ENCODE data around the gene PAPPA2.
"Not testable (repeated sequence)": the region's sequence is repeated elsewhere in the genome, so short reads cannot be mapped to it uniquely, and the experiment has no call there.

PAPPA2 gene

DNA sequence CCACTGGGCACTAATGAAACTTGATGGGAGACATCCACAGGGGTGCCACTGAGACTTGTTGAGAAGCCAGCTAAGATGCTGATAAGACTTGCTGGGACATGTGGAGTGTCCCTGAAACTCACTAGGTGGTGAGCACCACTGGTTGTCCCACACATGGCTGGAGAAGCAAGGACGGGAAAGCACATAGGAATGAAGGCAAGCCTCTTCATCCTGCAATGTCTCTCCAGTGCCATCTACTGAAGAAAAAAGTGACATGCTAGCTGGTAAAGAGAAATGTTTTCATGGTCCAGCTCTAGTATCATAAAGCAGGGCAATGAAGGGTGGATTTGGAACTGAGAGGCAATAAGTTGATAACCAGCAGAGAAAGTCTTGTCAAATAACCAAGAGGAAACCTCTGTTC lies 283.0 kb downstream of the PAPPA2 start:
- H3K4me3 ChIP-seq (ENCODE audit: low read depth, low read length), result no peak overlapping the region
- DNase-seq (ENCODE audit: low read depth), result no peak
- in situ Hi-C loops (cut with HindIII; ENCODE audit: low sequenced_read_pairs), result no loop called here
- TF ChIP-seq, protein P1, sequence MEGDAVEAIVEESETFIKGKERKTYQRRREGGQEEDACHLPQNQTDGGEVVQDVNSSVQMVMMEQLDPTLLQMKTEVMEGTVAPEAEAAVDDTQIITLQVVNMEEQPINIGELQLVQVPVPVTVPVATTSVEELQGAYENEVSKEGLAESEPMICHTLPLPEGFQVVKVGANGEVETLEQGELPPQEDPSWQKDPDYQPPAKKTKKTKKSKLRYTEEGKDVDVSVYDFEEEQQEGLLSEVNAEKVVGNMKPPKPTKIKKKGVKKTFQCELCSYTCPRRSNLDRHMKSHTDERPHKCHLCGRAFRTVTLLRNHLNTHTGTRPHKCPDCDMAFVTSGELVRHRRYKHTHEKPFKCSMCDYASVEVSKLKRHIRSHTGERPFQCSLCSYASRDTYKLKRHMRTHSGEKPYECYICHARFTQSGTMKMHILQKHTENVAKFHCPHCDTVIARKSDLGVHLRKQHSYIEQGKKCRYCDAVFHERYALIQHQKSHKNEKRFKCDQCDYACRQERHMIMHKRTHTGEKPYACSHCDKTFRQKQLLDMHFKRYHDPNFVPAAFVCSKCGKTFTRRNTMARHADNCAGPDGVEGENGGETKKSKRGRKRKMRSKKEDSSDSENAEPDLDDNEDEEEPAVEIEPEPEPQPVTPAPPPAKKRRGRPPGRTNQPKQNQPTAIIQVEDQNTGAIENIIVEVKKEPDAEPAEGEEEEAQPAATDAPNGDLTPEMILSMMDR (IDR thresholded peaks at IDR 0.05; ENCODE audit: low read depth, low read length, missing control alignments), result peak; percentile 8

DNA sequence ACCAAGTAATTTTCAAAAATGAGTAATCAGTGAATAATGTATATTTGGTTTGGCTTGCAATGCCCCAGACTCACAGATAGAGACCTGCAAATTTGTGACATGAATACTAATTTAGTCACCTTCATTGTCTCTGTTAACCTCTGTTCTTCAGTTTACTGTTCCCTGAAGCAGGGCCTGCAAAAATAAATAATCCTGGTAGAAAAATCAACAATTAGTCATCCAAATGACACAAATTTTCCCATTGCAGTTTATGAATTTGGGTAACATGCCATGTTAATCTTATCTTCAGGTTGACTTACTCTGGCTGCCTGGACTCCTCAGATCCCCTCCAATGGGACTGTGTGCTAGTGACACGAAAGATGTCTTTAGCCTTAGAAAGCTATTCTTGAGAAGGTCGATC lies 289.5 kb downstream of the PAPPA2 start:
- in situ Hi-C loops (cut with HindIII; ENCODE audit: low sequenced_read_pairs), result no loop called here
- no peak for DNase-seq (ENCODE audit: low read depth)
- TF ChIP-seq, protein P1 (IDR thresholded peaks at IDR 0.05; ENCODE audit: low read depth, low read length, missing control alignments), result no peak
- H3K4me3 ChIP-seq (ENCODE audit: low read depth, low read length), result no peak overlapping the region

DNA sequence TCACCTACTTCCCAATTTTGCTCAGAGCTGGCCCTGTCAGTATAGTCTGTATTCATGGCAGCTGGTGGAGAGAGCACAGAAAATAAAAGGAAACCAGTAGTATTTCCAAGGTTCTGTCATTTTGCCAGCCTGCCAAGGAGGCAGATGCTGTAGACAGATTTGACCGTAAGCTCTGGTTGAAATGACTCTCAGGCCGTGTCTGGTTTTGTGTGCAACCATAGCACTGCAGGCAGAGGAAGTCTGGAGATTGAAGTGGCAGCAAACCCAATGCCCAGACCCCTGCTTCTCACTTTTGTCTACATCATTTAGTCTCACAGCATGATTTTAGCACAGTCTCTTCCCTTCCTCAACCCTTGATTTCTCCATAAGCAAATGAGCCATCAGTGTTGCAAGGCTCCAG lies 291.7 kb downstream of the PAPPA2 start:
- H3K4me3 ChIP-seq (ENCODE audit: low read depth, low read length), result no peak overlapping the region
- TF ChIP-seq, protein P1 (IDR thresholded peaks at IDR 0.05; ENCODE audit: low read depth, low read length, missing control alignments), result no peak
- in situ Hi-C loops (cut with HindIII; ENCODE audit: low sequenced_read_pairs), result no loop called here
- no peak for DNase-seq (ENCODE audit: low read depth)

DNA sequence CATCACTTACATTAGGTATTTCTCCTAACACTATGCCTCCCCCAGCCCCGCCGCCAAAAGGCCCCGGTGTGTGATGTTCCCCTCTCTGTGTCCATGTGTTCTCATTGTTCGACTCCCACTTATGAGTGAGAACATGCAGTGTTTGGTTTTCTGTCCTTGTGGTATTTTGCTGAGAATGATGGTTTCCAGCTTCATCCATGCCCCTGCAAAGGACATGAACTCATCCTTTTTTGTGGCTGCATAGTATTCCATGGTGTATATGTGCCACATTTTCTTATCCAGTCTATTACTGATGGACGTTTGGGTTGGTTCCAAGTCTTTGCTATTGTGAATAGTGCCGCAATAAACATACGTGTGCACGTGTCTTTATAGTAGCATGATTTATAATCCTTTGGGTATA lies 293.8 kb downstream of the PAPPA2 start:
- DNase-seq (ENCODE audit: low read depth); H3K4me3 ChIP-seq (ENCODE audit: low read depth, low read length); in situ Hi-C loops (cut with HindIII; ENCODE audit: low sequenced_read_pairs): not testable (repeated sequence)

DNA sequence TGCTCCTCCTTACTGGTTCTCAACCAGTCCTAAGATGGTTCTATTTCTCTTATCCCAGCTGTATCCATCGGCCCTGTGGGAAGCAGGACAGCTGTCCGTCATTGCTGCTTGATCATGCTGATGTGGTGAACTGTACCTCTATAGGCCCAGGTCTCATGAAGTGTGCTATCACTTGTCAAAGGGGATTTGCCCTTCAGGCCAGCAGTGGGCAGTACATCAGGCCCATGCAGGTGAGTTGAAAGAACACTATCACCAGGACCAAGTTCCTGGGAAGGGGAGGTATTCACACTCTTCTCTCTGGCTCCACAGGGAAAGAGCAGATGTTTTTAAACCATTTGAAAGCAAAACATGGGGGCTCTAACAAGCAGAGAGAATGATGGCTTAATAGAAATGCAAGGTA lies 302.6 kb downstream of the PAPPA2 start:
- DNase-seq (ENCODE audit: low read depth), result no peak
- in situ Hi-C loops (cut with HindIII; ENCODE audit: low sequenced_read_pairs), result no loop called here
- TF ChIP-seq, protein P1 (IDR thresholded peaks at IDR 0.05; ENCODE audit: low read depth, low read length, missing control alignments), result no peak
- H3K4me3 ChIP-seq (ENCODE audit: low read depth, low read length), result no peak overlapping the region

DNA sequence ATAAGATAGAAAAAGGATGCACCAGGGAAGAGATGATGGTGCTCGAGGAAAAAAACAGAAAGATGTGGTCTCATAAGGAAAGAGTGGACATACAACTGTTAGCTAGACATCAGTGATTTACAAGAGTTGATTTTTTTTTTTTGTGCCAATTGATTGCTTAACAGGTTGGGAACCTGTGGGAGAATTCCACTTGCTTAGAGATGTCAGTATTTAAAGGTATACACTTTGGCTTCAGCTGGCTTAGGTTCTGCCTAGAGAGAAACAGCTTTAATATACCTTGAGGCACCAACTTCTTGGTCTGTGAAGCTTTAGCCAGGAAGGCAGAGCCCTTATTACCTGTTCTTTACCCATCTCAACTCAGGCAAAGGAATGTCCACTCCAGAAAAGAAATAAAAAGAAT lies 303.8 kb downstream of the PAPPA2 start:
- in situ Hi-C loops (cut with HindIII; ENCODE audit: low sequenced_read_pairs), result no loop called here
- H3K4me3 ChIP-seq (ENCODE audit: low read depth, low read length), result no peak overlapping the region
- TF ChIP-seq, protein P1 (IDR thresholded peaks at IDR 0.05; ENCODE audit: low read depth, low read length, missing control alignments), result no peak
- no peak for DNase-seq (ENCODE audit: low read depth)

DNA sequence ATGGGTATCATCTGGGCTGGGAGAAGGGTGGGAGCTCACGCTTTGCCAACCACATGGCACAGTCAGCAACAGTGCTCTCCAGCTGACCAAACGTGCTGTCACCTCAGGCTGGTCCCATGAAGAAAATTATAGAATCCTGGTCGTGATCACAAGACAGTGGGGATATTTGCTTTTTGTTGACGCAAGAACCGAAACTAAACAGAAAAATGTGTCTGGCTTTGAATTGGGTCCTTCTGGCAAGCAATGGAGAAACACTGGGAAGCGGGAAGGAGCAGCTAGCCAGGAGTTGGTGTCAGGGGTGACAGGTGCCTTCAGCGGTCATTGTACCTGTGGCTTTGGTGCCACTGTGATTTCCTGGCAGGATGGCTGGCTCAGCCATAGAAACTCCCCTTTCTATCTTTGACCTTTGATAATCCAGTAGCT lies 304.8 kb downstream of the PAPPA2 start:
- no peak for DNase-seq (ENCODE audit: low read depth)
- no peak overlapping the region for H3K4me3 ChIP-seq (ENCODE audit: low read depth, low read length)
- TF ChIP-seq, protein P1 (IDR thresholded peaks at IDR 0.05; ENCODE audit: low read depth, low read length, missing control alignments), result no peak
- in situ Hi-C loops (cut with HindIII; ENCODE audit: low sequenced_read_pairs), result no loop called here
